Common myeloid progenitor, CD34-positive (primary cell): ENCODE data around the gene CDK2.

Source experiments
- CTCF ChIA-PET: fragments of 350-600 bp; sonication (Branson Sonifier 250); formaldehyde crosslinking; loops from one replicate; lab custom pipeline; 2021; ENCODE audit warnings: antibody characterized with exemption; lab: Charles Lee
- POLR2A ChIA-PET: fragments of 350-600 bp; sonication (Branson Sonifier 250); formaldehyde crosslinking; loops from one replicate; lab custom pipeline; 2021; ENCODE audit warnings: antibody characterized with exemption; lab: Charles Lee
- DNase-seq, 3 donors: peaks; one replicate each; pipeline versions ENCODE4 v3.0.0 to v3.0.0-alpha.2; 2013
- H3K27ac ChIP-seq, 2 experiments: 1 replicate in 1 of 2; 2 replicates in 1 of 2; pipeline ENCODE4 v1.7.0; 2013; ENCODE audit warnings: inconsistent platforms in 2 of 2, low read length in 2 of 2, mild to moderate bottlenecking in 2 of 2, low read depth in 1 of 2, moderate library complexity in 1 of 2; ENCODE audit not compliant: severe bottlenecking in 2 of 2, insufficient read depth in 1 of 2, poor library complexity in 1 of 2
- H3K27me3 ChIP-seq, 5 experiments: replicated peaks in 2 of 5; 1 replicate in 3 of 5; 2 replicates in 2 of 5; pipeline versions ENCODE4 v1.6.1 to v1.7.0; 2013; ENCODE audit warnings: low read length in 4 of 5, mild to moderate bottlenecking in 2 of 5, moderate library complexity in 2 of 5, inconsistent platforms in 1 of 5; ENCODE audit not compliant: insufficient read depth in 5 of 5, control insufficient read depth in 4 of 5
- H3K36me3 ChIP-seq, 4 experiments: 1 replicate in 2 of 4; 2 replicates in 2 of 4; pipeline versions ENCODE4 v1.6.1 to v1.7.0; 2013; ENCODE audit warnings: low read length in 3 of 4, control low read depth in 1 of 4, mild to moderate bottlenecking in 1 of 4; ENCODE audit not compliant: control insufficient read depth in 4 of 4, insufficient read depth in 4 of 4
- H3K4me1 ChIP-seq, 4 experiments: 1 replicate in 3 of 4; 2 replicates in 1 of 4; pipeline versions ENCODE4 v1.6.1 to v1.7.1; 2013; ENCODE audit warnings: low read length in 3 of 4, mild to moderate bottlenecking in 3 of 4, control low read depth in 1 of 4, inconsistent platforms in 1 of 4, moderate library complexity in 1 of 4; ENCODE audit not compliant: control insufficient read depth in 4 of 4, insufficient read depth in 4 of 4; ENCODE audit errors: control extremely low read depth in 1 of 4
- H3K4me3 ChIP-seq, 7 experiments: 1 replicate in 4 of 7; 2 replicates in 3 of 7; pipeline versions ENCODE4 v1.5.1 to v1.7.0; 2013; ENCODE audit warnings: mild to moderate bottlenecking in 7 of 7, low read length in 6 of 7, moderate library complexity in 6 of 7, inconsistent platforms in 2 of 7, low read depth in 2 of 7, control low read depth in 1 of 7; ENCODE audit not compliant: insufficient read depth in 4 of 7, control insufficient read depth in 1 of 7; ENCODE audit errors: extremely low read depth in 1 of 7
- H3K9me3 ChIP-seq, 5 experiments: 1 replicate in 4 of 5; 2 replicates in 1 of 5; pipeline versions ENCODE4 v1.6.1 to v1.7.1; 2013; ENCODE audit warnings: low read length in 4 of 5, mild to moderate bottlenecking in 2 of 5, inconsistent platforms in 1 of 5, low read depth in 1 of 5, moderate library complexity in 1 of 5; ENCODE audit not compliant: control insufficient read depth in 4 of 5, insufficient read depth in 2 of 5; ENCODE audit errors: control extremely low read depth in 1 of 5
- WGBS: methylation state at CpG from one replicate; pipeline ENCODE4 v1.1.5; 2013; ENCODE audit not compliant: insufficient coverage; 5-methylcytosine and 5-hydroxymethylcytosine counted together

CDK2 gene

DNA sequence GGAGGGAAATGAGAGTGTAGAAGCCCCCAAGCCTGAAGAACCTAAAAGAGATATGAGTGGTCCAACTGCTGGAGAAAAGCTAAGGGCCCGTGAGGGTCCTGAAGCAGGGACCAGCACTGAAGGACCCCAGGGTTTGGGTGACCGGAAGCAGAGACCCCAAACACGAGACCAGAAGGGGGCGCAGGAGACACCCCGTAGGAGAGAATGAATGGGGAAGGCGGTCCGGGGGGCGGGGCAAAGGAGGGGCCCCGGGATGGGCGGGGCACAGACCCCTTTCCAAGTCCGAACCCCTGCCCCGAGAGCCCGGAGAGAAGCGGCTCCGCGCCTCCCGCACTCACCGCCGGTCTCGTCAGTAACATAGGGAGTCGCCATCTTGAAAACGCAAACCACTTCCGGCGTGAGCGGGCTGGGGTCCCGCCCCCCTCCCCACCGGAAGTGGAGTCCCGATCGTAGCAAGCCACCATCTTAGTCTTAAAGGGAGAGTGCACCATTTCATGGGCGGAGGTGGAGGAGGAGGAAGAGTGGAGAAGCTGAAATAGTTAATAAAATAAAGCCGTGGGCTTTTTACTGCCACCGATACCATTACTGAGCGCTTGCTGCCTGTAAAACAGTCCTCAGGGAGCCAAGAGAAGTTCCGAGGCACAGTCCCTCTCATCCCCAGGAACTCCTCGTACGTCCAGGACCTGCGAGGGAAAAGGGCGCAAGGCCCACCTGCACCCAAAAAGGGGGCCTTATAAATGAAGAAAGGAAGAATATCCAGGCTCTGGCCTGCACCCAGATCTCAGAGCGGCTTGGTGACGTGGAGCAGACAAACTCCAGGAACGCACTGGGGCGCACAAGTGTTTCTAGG lies 39.7 kb upstream of the CDK2 start:
- DNase-seq = peak; percentile 95 to 97 (median 96)
- peaks cover 23 to 61% (median 47%) of the 10 kb centered on the region in 4 experiments for H3K4me1 ChIP-seq
- H3K27me3 ChIP-seq = no peaks in the 10 kb centered on the region
- ChIA-PET CTCF (interaction anchor here (0.6 to 4.5 kb wide), 22 partner anchors 9 to 210 kb away, joined by 3 to 31 read pairs (median 4); partner anchors contain the start of genes DNAJC14, ORMDL2 and SARNP), POLR2A (interaction anchor here (0.6 to 3.2 kb wide), 4 partner anchors 13 to 108 kb away, joined by 3 to 13 read pairs (median 3); partner anchors contain the start of gene DNAJC14)
- peak overlapping the region; percentile 83 to 100 (median 99) for H3K4me3 ChIP-seq
- peaks cover 0 to 26% (median 6%) of the 10 kb centered on the region in 4 experiments for H3K36me3 ChIP-seq
- H3K27ac ChIP-seq = peak overlapping the region; percentile 90 to 97
- 0% methylated on average over 36 of the region's 42 CpGs for WGBS
- no peaks in the 10 kb centered on the region for H3K9me3 ChIP-seq

DNA sequence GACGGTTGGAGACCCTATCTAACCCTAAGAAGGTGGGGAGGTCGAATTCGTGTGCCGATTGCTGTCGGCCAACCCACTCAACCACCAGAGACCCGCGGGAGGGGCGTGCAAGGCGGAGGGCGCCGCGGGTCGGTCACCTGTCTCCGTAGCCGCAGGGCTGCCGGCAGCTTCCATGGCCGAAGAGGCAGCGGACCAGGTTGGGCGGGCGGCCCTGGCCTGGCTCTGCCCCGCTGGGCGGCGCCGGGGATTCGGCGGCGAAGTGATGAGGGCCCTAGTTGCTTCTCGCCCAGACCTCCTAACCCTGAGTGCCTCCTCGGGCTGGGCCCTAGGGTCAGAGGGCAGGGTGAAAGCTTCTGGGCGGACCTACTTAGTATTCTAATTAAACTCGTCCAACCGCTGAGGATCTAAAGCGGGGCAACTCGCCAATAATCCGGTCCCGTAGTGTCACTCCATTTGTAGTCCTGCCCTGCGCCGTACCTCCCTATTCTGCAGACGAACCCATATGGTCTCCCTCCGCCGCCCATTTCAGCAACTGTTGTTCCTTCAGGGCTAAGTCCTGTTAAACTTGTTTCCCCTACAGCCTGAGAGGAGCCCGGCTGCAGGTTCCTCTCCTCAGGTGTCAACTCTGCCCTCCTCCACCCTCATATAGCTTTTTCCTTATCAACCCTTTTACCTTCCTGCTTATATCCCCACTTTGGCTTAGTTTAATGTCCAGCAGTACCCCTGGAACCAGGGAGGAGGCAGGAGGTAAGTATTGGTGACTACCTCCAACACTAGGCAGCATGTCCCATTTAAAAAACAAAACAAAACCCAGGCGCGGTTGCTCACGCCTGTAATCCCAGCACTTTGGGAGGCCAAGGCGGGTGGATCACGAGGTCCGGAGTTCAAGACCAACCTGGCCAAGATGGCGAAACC lies 38.8 kb upstream of the CDK2 start, which contains the start of gene PYM1:
Gene PYM1, minus strand, starts transcription at position 307 of the 915 bp plus-strand sequence. Its CDS starts 133 bp downstream, at position 174.
- CTCF ChIA-PET = interaction anchor here (0.6 to 4.5 kb wide), 10 partner anchors 9 to 211 kb away, joined by 3 to 31 read pairs (median 6); partner anchors contain the start of genes ORMDL2 and SARNP
- DNase-seq = peak; percentile 76 to 87 (median 83)
- H3K4me3 ChIP-seq = peak within 1 kb of the TSS; percentile 83 to 100 (median 99)

DNA sequence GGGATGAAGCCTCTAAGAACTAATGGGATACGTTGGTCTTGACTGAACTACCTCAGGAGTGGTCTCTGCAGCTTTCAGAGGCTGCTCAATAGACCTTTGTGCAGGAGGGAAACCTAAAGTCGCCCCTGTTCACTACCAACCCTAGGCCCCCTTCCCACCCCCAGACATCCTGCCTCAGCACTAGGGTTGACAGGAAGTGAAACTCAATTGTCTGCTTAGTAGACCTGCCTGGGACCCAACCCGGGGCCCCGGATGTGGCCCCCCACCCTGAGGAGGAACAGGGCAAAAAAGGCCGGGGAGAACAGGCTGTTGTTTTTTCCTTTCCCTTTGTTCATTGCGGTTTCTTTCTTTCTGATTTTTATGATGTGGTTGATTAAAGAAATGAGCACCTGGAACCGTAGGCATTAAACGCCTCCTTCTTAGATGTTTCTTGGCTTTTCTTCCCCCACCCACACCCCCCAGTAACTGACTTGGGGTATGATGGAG lies 37.3 kb upstream of the CDK2 start:
- WGBS = 13% methylated on average over 3 of the region's 8 CpGs
- POLR2A ChIA-PET = interaction anchor here (0.5 kb wide), 1 partner anchor 178 kb away, joined by 5 read pairs; no protein-coding TSS in a partner anchor

More for the DNA sequence above, 38.8 kb upstream of the CDK2 start, which contains the start of gene PYM1:
- POLR2A ChIA-PET = interaction anchor here (1.0 to 3.2 kb wide), 2 partner anchors 97 to 109 kb away, joined by 3 to 13 read pairs; partner anchors contain the start of gene DNAJC14
- Histone ChIP-seq H3K9me3 (no peaks in the 10 kb centered on the region), H3K36me3 (peaks cover 0 to 18% (median 1%) of the 10 kb centered on the region in 4 experiments), H3K4me1 (peaks cover 25 to 69% (median 55%) of the 10 kb centered on the region in 4 experiments), H3K27me3 (no peaks in the 10 kb centered on the region), H3K27ac (peak within 1 kb of the TSS; percentile 90 to 97)
- WGBS = 11% methylated on average over 39 of the region's 49 CpGs

GRCh38 chr12:55930771-55931316 lies 35.8 kb upstream of the CDK2 start, which contains the start of gene DGKA:
DGKA (plus strand) TSS chr12:55931162; CDS start chr12:55936504, 5,342 bp downstream.
- H3K36me3 ChIP-seq = peaks cover 0 to 15% (median 0%) of the 10 kb centered on the region in 4 experiments
- WGBS = no CpG with 5 or more reads among the region's 3 CpGs
- peak within 1 kb of the TSS; percentile 4 to 75 for H3K27ac ChIP-seq
- CTCF ChIA-PET = interaction anchor here (0.7 to 5.7 kb wide), 16 partner anchors 10 to 197 kb away, joined by 3 to 27 read pairs (median 4); partner anchors contain the start of gene DNAJC14
- POLR2A ChIA-PET = no interaction called here
- H3K4me1 ChIP-seq = peaks cover 22 to 68% (median 61%) of the 10 kb centered on the region in 4 experiments
- H3K27me3 ChIP-seq = no peaks in the 10 kb centered on the region
- peak within 1 kb of the TSS; percentile 54 to 95 (median 80) for H3K4me3 ChIP-seq
- H3K9me3 ChIP-seq = no peaks in the 10 kb centered on the region
- peak; percentile 62 to 77 (median 73) for DNase-seq

More for the DNA sequence above, 37.3 kb upstream of the CDK2 start:
- Histone ChIP-seq H3K27ac (peak overlapping the region; percentile 8 to 68), H3K36me3 (peaks cover 0 to 11% (median 1%) of the 10 kb centered on the region in 4 experiments), H3K4me1 (peaks cover 27 to 77% (median 63%) of the 10 kb centered on the region in 4 experiments), H3K4me3 (peak overlapping the region in 5 of 7 experiments; percentile 21 to 100 (median 54)), H3K27me3 (no peaks in the 10 kb centered on the region), H3K9me3 (no peaks in the 10 kb centered on the region)
- DNase-seq = peak in 2 of 3 donors; percentile 32 to 50
- CTCF ChIA-PET = interaction anchor here (0.9 to 4.5 kb wide), 9 partner anchors 10 to 185 kb away, joined by 3 to 31 read pairs (median 5); no protein-coding TSS in a partner anchor

DNA sequence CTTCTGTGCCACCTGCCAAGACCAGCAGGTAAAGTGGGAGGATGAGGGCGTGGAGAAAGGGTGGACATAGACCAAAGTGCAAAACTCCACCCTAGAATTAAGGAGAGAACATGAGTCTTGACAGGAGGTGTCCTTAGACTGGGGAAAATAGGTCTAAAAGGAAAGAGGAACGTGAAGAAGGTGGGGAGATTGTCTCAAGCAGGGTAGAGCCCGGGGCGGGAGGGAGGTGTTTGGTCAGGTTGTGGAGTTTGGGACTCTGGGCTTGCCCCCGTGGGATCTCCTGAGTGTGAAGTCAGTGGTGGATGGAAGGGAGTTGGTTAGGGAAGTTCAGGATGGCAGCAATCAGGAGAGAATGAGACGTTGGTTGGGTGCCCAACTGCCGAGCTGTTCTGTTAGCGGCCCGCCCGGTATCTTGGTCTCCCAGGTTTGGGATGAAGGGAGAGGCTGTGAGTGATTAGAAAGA lies 35.3 kb upstream of the CDK2 start:
- ChIA-PET CTCF (interaction anchor here (0.9 to 5.7 kb wide), 9 partner anchors 9 to 197 kb away, joined by 3 to 27 read pairs (median 4); partner anchors contain the start of gene DNAJC14), POLR2A (no interaction called here)

More for the DNA sequence above, 35.3 kb upstream of the CDK2 start:
- 9% methylated on average over 8 of the region's 10 CpGs for WGBS
- peaks cover 0 to 14% (median 2%) of the 10 kb centered on the region in 4 experiments for H3K36me3 ChIP-seq
- peak overlapping the region; percentile 54 to 95 (median 80) for H3K4me3 ChIP-seq
- DNase-seq = no peak
- H3K9me3 ChIP-seq = no peaks in the 10 kb centered on the region
- H3K4me1 ChIP-seq = peaks cover 17 to 62% (median 56%) of the 10 kb centered on the region in 4 experiments
- H3K27me3 ChIP-seq = no peaks in the 10 kb centered on the region
- H3K27ac ChIP-seq = peak overlapping the region; percentile 4 to 75
